DND-41 (cell line): ENCODE measurements around the gene DIP2B.

ENCODE experiments used
- CTCF ChIP-seq: IDR thresholded peaks from 2 replicates; pipeline ENCODE4 v1.5.1; 2012; ENCODE audit warnings: borderline replicate concordance, low read length, moderate library complexity, mild to moderate bottlenecking; ENCODE audit not compliant: poor library complexity, severe bottlenecking; ENCODE audit errors: extremely low read depth
- EZH2 ChIP-seq: IDR thresholded peaks from 3 replicates; pipeline ENCODE4 v1.6.1; 2012; ENCODE audit warnings: borderline replicate concordance, low read depth, mild to moderate bottlenecking, moderate library complexity, low read length, inconsistent platforms; ENCODE audit not compliant: severe bottlenecking

GRCh38 chr12:50537538-50537919, 32.7 kb downstream of the DIP2B start:
- no peak for TF ChIP-seq CTCF
- no peak for TF ChIP-seq EZH2
